GM18508 (cell line): ENCODE results near the gene HOXC12.

Experiments used
- ATAC-seq: cut with Tn5 transposase; IDR thresholded peaks from one replicate; pipeline ENCODE4 v1.9.1; 2021; ENCODE audit warnings: moderate number of reproducible peaks; ENCODE audit not compliant: insufficient read depth, unreplicated experiment

The HOXC12 gene

GRCh38 chr12:53980104-53980801, 25.6 kb downstream of the HOXC12 start:
- no peak for ATAC-seq

GRCh38 chr12:53980802-53981496, 26.2 kb downstream of the HOXC12 start:
- no peak for ATAC-seq

GRCh38 chr12:53981634-53982565, 27.2 kb downstream of the HOXC12 start:
- no peak for ATAC-seq

DNA sequence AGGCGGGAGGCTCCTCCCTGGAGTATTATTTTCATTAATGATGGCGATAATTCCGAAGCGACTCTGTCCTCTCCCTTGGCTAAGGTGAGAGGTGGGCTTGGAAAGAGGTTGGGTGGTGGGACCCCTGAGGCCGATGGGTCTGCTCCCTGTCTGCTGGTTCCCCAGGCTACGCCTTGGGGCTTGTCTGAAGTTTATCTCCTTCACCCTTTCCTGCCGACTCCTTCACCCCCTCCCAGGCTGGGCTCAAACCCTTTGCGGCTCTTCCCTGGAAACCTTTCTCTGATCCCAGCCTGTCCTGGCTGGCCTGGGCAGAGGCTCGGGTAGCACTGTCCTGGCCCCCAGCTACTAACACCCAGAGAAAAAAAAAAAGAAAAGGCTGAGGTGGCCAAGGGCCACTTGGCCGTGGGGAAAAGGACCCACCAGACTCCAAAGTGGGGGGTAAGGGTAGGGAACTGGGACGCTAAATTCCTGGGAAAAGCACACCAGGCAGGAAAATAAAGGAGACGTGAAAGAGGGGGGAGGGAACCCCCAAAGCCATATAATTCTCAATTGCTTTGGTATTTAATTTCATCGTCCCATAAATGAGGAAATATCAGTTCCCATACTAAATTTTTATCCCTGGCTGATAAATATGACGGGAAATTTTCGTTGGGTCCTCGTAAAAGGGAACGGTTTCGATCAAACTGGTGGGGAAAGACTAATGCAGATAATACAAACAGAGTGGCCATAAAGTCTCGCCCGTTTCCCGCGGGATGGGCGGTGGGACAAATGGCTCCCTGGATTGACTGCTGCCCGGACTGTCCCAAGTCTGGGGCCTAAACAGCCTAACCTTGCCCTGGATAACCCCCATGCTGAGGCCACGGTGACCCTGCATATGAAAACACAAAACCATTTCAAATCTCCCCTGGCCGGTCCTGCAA, 28.2 kb downstream of the HOXC12 start:
- no peak for ATAC-seq

DNA sequence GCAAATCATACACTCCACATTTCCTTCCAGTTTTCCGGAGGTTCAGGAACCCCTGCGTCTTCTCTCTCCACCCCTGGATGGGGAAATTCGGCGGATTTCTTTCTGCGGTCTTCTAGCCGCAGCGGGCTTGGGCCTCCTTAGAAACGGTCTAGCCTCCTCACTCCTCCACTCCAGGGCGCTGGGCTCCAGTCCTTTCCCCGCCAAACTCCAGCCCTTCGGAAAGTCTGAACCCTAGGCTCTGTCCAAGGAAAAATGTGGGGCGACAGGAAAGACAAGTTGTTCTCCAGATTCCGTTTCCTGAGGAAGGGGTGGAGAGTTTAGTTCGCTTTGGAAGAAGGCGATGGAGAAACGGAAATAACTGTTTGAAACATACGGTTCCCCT, 28.9 kb downstream of the HOXC12 start:
- no peak for ATAC-seq

GRCh38 chr12:53983950-53984572, 29.4 kb downstream of the HOXC12 start:
- ATAC-seq, result no peak

DNA sequence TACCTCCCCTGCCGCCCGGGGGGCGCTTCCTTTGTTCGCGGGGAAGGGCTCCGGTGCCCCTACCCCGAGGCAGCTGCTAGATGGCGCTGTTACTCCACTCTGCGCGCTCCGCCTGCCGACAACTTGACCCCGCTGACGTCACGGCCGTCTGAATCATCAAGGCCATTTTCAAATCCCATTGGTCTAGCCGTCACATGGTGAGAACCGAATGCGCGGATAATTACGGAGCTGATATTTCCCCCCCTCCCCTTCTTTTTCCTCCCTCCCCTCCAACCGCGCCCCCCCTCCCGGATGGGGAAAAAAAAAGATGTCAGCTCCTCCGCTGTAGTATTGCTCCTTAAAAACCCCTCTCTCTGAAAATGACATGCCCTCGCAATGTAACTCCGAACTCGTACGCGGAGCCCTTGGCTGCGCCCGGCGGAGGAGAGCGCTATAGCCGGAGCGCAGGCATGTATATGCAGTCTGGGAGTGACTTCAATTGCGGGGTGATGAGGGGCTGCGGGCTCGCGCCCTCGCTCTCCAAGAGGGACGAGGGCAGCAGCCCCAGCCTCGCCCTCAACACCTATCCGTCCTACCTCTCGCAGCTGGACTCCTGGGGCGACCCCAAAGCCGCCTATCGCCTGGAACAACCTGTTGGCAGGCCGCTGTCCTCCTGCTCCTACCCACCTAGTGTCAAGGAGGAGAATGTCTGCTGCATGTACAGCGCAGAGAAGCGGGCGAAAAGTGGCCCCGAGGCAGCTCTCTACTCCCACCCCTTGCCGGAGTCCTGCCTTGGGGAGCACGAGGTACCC, 30.4 kb downstream of the HOXC12 start, which contains the start of gene HOXC10:
HOXC10 (plus strand) TSS at position 246 of the 791 bp plus-strand sequence; CDS start at position 360, 114 bp downstream.
- ATAC-seq, result no peak

DNA sequence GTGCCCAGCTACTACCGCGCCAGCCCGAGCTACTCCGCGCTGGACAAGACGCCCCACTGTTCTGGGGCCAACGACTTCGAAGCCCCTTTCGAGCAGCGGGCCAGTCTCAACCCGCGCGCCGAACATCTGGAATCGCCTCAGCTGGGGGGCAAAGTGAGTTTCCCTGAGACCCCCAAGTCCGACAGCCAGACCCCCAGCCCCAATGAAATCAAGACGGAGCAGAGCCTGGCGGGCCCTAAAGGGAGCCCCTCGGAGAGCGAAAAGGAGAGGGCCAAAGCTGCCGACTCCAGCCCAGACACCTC, 30.9 kb downstream of the HOXC12 start:
- ATAC-seq, result no peak

GRCh38 chr12:53985994-53986685, 31.4 kb downstream of the HOXC12 start:
- ATAC-seq, result no peak

- ATAC-seq, result no peak
These were observed 32.2 kb downstream of the HOXC12 start for GRCh38 chr12:53986686-53987483.

DNA sequence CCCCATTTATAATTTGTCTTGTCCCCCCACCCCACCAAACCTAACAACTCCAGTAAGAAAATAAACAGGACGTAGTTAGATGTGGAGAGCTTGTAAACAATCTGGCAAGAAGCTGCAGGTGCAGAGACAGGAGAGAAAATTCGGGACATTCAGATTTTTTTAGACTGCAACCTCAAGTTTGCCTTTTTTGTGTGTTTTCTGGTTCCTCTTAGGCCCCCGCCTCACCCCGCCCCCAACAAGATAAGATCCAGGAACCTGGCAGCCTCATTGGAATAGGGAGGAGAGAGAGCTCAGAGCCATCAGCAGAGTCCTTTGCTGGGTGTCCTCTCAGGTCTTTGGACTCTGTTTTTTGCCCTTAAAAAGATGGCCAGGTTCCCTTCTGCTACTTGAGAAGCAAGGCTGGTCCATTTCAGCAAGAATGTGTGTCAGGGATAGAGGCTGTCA, 33.1 kb downstream of the HOXC12 start:
- no peak for ATAC-seq

DNA sequence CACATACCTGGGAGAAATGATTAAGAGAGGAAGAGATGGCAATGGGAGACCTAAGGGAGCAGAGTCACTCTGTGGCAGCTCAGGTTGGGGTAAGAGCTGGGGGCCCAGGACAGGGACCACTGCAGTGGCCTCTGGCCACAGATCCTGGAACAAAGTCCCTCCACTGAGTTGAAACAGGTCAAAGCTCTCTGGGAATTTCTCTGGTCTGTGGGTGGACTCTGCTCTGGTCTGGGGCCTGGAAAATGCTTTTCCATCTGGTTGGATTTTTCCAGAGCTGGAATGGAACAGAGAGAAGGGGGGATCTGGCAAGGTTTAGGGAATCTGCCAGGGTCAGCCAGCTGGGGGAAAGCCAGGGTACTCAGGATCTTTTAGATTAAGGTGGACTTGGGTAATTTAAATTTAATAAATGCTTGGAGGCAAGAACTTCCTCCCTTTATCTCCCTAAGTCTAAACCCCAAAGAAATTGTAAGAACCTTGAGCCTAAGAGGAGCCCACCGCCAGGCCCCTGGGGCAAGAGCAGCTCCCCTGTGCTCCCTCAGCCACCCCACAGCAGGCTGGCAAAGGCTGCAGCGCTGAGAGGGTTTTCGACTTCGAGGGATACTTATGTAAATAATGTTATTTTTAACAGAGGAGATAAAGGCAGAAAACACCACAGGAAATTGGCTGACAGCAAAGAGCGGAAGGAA, 34.0 kb downstream of the HOXC12 start:
- ATAC-seq, result no peak

DNA sequence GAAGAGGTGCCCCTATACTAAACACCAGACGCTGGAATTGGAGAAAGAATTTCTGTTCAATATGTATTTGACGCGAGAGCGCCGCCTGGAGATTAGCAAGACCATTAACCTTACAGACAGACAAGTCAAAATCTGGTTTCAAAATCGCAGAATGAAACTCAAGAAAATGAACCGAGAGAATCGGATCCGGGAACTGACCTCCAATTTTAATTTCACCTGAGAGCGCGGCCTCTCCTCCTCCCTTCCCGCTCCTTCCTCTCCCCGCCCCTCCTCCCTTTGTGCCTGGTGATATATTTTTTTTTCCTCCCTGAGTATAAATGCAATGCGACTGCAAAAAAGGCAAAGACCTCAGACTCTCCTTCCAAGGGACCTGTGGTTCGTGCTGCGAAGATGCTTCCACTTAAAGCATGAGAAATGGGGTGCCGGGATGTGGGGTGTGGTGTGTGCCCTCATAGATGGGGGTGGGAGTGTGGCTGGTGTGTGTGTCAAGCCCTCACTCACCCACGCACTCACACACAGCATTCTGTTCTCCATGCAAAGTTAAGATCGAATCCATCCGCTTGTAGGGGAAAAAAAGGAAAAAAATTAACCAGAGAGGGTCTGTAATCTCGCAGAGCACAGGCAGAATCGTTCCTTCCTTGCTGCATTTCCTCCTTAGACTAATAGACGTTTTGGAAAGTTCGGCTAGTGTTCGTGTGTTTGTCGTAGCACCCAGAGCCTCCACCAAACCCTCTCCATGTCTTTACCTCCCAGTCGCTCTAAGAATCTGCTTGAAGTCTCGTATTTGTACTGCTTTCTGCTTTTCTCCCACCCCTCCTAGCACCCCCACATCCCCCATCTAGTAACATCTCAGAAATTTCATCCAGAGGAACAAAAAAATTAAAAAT, 34.8 kb downstream of the HOXC12 start:
- ATAC-seq, result no peak

GRCh38 chr12:53990311-53991076, 35.8 kb downstream of the HOXC12 start:
- ATAC-seq, result no peak

GRCh38 chr12:53991077-53991460, 36.4 kb downstream of the HOXC12 start:
- ATAC-seq, result no peak
